Measurements from ENCODE around the gene EHD3. TPM values are rescaled to one million over a fixed set of nuclear protein-coding genes. Genes with fewer than 3 reads are reported as not detected.

EHD3 gene
- total and polyA plus RNA-seq, 2 of the 8 experiments (the other 6 are each of a cell fraction or from before 2014, with no cell fraction given): 9.3 to 12.0 TPM

GRCh38 chr2:31275976-31276375 is 42.0 kb downstream of the EHD3 start:
- H3K27me3 ChIP-seq (replicated peaks in 1 of 4; ENCODE audit: control insufficient read depth in 3 of 4, extremely low read depth in 1 of 4, insufficient read depth in 3 of 4, low read length in 3 of 4): no peaks in the 10 kb centered on the region
- no peak overlapping the region for H2BK120ac ChIP-seq (replicated peaks; ENCODE audit: low read depth, low read length)
- ChIA-PET CTCF (ENCODE audit: partially characterized antibody) (interaction anchor here (1.0 to 1.7 kb wide), 3 partner anchors 11 to 58 kb away, joined by 4 to 9 read pairs (median 5); no protein-coding TSS in a partner anchor), POLR2A (ENCODE audit: partially characterized antibody) (no interaction called here)
- no peaks in the 10 kb centered on the region for H4K20me1 ChIP-seq (replicated peaks in 1 of 2; ENCODE audit: control insufficient read depth in 1 of 2, insufficient read depth in 2 of 2, low read length in 2 of 2)
- peaks cover 0 to 4% (median 1%) of the 10 kb centered on the region in 4 experiments; a peak in 3 of 7 replicates for H3K4me1 ChIP-seq (replicated peaks in 1 of 4; ENCODE audit: control insufficient read depth in 3 of 4, insufficient read depth in 4 of 4, low read length in 3 of 4)
- H3K56ac ChIP-seq (replicated peaks; ENCODE audit: insufficient read length, low read depth, low read length): no peak overlapping the region
- H3K36me3 ChIP-seq (ENCODE audit: control insufficient read depth in 2 of 4, insufficient read depth in 4 of 4, low read length in 3 of 4): no peaks in the 10 kb centered on the region
- H3K4me3 ChIP-seq (ENCODE audit: extremely low read depth in 1 of 4, insufficient read depth in 2 of 4, low read depth in 3 of 4, low read length in 4 of 4): no peak overlapping the region
- no peak overlapping the region for H2BK5ac ChIP-seq (ENCODE audit: low read depth, low read length)
- H3K18ac ChIP-seq (ENCODE audit: extremely low read depth, low read length): no peak overlapping the region
- H3K9me3 ChIP-seq (ENCODE audit: insufficient read depth in 2 of 2, low read depth in 1 of 2, low read length in 1 of 2): no peaks in the 10 kb centered on the region
- no peak overlapping the region for H2AFZ ChIP-seq (ENCODE audit: low read length)
- no peak overlapping the region for H2BK15ac ChIP-seq (ENCODE audit: low read length)
- H3K9ac ChIP-seq (replicated peaks in 1 of 4; ENCODE audit: extremely low read depth in 1 of 4, low read depth in 3 of 4, low read length in 3 of 4): no peak overlapping the region
- H3K27ac ChIP-seq (ENCODE audit: low read depth, low read length): no peak overlapping the region
- 89% methylated on average over 5 of the region's 5 CpGs; no CpG with 5 or more reads in 1 of the 2 experiments for whole genome bisulfite sequencing, 2 experiments (ENCODE audit: extremely low coverage in 1 of 2, insufficient coverage in 1 of 2, insufficient read length in 1 of 2, insufficient replicate concordance in 2 of 2, low coverage in 1 of 2, low lambda C conversion rate in 2 of 2, missing lambda C conversion rate in 1 of 2)
- no peak overlapping the region for H4K91ac ChIP-seq (replicated peaks; ENCODE audit: insufficient read length, low read length)
- no peak overlapping the region for H2AK5ac ChIP-seq (ENCODE audit: low read depth, low read length)
- no peak overlapping the region for H3K4ac ChIP-seq (replicated peaks; ENCODE audit: insufficient read length, low read depth, low read length)
- H2BK20ac ChIP-seq (ENCODE audit: low read length): no peak overlapping the region
- no peaks in the 10 kb centered on the region; the same call in 1 of the 2 replicates for H3K23me2 ChIP-seq (ENCODE audit: low read depth, low read length)
- no peak overlapping the region for H3K4me2 ChIP-seq (ENCODE audit: insufficient read depth in 1 of 2, low read depth in 2 of 2, low read length in 2 of 2)
- H4K5ac ChIP-seq (ENCODE audit: insufficient read length, low read depth, low read length): no peak overlapping the region
- H3K23ac ChIP-seq (ENCODE audit: insufficient read length): no peak overlapping the region
- no peaks in the 10 kb centered on the region for H3K79me2 ChIP-seq (ENCODE audit: control insufficient read depth in 1 of 2, insufficient read depth in 2 of 2, low read length in 2 of 2)
- no peaks in the 10 kb centered on the region for H3K79me1 ChIP-seq (ENCODE audit: low read depth, low read length)
- H3K14ac ChIP-seq (ENCODE audit: insufficient read length): no peak overlapping the region
- no peak overlapping the region for H4K8ac ChIP-seq (ENCODE audit: extremely low read depth, insufficient read depth, low read length)
- DNase-seq (ENCODE audit: low read depth in 1 of 2, low spot score in 2 of 2): no peak
- FAIRE-seq: no peak
- no peak overlapping the region for H2BK12ac ChIP-seq (ENCODE audit: low read depth, low read length)
- TF ChIP-seq ATF2 (IDR thresholded peaks at IDR 0.05; ENCODE audit: low read length): no peak
- TF ChIP-seq TEAD4 (IDR thresholded peaks at IDR 0.05; ENCODE audit: low read depth, low read length): no peak
- TF ChIP-seq SIRT6 (IDR thresholded peaks at IDR 0.05; ENCODE audit: low read length): no peak
- no peak for TF ChIP-seq SUZ12 (IDR thresholded peaks at IDR 0.05; ENCODE audit: low read length)
- no peak for TF ChIP-seq JUN (IDR thresholded peaks at IDR 0.05; ENCODE audit: low read depth, low read length)
- TF ChIP-seq MAFK (IDR thresholded peaks at IDR 0.05; ENCODE audit: low read depth, low read length): no peak
- no peak for TF ChIP-seq TCF12 (IDR thresholded peaks at IDR 0.05; ENCODE audit: low read depth, low read length)
- TF ChIP-seq MAX (IDR thresholded peaks at IDR 0.05): no peak
- no peak for TF ChIP-seq HDAC2 (IDR thresholded peaks at IDR 0.05; ENCODE audit: borderline replicate concordance in 1 of 2, low read depth in 2 of 2, low read length in 2 of 2)
- TF ChIP-seq EGR1 (IDR thresholded peaks at IDR 0.05; ENCODE audit: borderline replicate concordance, low read depth, low read length): no peak

All from H1 (cell line).